Amygdala (tissue), 56 donors: ENCODE results near the gene PAIP2B.
"Not testable (repeated sequence)": the region's sequence is repeated elsewhere in the genome, so short reads cannot be mapped to it uniquely, and the experiment has no call there.

Experiments
- DNase-seq, 56 donors: peaks; one replicate each; lab custom pipeline; 2025; lab: John Stamatoyannopoulos, UW

The PAIP2B gene

DNA sequence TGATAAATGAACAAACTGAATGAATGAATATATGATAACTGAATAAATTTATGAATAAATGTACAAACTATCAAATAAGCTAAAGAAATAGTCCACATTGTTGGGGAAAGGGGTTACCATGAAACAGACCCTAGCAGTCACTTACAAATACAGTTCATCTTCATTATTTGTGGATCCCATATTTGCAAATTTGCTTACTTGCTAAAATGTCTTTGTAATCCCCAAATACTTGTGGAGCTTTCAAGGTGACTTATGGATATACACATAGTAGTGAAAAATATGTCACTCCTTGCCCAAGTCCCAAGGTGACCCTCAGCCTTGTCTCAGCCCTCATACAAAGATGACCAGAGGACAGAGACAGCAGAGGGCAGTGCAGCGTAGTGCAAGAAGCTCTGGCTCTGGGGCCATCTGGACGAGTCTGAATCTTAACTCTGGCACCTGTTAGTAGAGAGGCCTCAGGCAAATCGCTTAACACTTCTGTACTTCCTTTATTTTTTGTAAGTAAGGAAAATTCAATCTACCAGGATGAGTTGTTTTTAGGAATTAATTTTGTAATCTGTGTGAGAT, 3.1 kb downstream of the PAIP2B start:
- peak in 53 of 56 donors; percentile 2 to 90 (median 50) for DNase-seq

DNA sequence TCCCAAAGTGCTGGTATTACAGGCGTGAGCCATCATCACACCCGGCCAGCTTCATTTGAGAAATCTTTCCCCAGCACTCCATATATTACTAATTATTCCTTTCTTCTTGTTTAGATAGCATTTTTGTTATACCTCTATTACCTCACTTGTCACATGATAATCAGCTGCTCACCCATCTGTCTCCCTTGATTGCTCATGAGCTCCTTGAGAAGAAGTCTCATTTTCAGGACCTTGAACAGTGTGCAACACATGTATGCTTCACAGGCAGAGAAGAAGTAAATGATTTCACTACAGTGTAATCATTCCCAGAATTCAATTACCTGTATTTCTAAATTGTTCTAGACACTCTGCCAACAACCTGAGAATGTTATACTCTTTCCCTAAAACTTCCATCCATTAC, 6.2 kb downstream of the PAIP2B start:
- no peak for DNase-seq

DNA sequence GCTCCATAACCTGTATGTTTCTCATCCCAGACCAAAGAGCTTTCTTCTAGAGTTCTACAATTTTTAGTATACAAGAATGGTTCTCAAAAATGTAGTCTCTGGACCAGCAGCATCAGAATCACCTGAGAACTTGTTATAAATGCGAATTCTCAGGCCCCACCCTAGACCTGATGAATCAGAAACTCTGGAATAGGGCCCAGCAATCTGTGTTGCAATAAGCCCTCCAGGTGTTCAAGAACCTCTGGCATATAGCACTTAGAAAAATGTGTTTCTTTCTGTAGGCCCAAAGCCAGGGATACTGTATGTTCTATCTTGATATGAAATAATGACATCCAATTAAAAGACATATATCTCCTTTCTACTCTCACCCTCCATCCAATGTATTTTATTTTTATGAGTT, 10.4 kb downstream of the PAIP2B start:
- DNase-seq = no peak

DNA sequence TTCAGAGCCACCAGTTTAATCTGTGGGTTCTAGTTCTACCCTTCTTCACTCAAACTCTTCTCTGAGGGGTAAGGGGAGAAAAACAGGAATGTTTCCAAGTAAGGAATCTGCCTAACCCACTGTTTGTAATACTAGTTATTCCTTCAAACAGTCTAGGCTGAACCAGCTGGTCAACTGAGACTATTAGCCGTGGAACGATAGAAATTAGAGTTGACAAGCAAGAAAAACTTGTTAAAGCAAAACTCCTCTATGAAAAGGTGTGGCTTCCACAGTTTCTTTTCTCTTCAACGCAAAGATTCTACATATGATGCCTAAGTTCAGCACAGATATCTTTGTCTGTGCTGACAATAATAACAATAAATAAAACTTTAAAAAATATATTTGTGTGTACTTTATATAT, 11.5 kb downstream of the PAIP2B start:
- DNase-seq = no peak

DNA sequence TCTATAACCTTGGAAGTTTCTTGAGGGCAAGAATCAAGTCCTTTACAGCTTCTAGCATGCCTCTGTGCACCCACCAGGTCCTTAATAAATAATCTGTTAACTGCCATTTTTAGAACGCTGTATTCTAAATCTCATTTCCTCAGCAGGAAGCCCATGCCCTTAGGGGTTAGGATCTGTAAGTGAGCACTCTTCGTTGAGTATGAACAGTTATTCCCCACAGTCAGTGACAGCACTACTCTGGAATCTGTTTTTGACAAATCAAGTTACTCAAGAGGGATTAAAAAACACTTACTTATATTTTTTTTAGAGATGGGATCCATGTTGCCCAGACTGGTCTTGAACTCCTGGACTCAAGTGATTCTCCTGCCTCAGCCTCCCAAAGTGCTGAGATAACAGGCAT, 14.6 kb downstream of the PAIP2B start:
- DNase-seq = no peak

DNA sequence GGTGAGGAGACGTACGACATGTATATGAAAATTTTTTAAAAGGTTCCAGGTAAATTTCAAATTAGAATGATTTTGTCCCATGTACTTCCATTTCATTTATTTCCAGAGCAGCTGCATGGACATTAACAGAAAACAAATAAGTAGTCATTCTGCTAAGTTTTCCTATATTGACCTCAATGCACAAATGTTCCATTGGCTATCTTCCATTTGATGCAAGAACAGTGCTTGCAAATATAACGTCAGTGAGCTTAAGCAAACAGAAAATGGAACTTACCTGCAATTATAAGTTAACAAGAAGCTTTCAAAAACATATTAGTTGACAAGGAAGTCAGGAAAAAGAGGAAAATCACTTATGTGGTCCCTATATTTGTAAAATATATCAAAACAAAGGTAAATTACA, 16.6 kb downstream of the PAIP2B start:
- no peak for DNase-seq

DNA sequence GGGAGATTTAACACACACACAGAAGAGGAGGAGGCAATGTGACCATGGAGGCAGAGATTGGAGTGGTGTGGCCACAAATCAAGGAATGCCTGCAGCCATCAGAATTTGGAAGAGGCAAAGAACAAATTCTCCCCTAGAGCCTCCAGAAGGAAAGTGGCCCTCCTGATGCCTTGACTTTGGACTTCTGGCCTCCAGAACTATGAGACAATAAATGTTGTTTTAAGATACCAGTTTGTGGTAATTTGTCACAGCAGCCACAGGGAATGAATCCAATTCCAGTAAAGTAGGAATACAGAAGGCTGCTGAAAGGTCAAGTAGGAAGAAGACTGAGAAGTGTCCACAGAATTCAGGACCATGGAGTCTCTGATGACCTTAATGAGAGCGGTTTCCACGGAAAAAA, 18.1 kb downstream of the PAIP2B start:
- DNase-seq = no peak

DNA sequence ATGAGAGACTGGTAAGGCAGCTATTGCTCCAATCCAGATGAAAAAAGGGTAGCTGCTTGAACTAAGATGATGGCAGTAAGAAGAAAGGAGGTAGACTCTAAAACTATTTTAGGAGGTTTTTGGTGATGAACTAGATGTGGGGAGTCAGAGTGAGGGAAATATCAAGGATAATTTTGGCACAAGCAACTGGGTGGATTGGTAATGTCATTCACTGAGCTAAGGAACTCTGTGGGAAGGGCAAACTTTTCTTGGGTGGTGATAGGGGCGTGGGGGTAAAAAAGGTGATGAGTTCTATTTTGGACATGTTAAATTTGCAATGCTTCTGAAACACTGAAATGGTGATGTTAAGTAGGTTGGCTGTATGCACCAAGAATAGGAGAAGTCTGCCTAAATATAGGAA, 19.3 kb downstream of the PAIP2B start:
- no peak for DNase-seq

DNA sequence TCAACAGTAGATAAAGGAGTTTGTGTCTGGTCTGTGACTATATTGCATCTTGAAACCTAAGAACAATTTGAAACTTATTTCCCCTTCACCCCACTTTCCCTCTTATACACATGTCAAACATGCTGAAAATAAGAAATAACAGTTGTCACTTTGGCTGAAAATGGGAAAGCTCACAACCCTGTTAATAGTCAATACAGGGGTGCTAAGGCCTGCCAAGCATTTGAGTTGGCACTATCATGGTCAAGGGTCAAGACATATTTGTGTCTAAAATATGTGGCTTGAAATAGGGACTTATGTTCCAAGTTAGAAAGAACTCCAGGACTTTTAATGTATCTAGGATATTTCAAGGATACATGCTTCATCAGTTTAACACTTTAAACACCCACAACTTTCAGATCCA, 20.6 kb downstream of the PAIP2B start:
- no peak for DNase-seq

DNA sequence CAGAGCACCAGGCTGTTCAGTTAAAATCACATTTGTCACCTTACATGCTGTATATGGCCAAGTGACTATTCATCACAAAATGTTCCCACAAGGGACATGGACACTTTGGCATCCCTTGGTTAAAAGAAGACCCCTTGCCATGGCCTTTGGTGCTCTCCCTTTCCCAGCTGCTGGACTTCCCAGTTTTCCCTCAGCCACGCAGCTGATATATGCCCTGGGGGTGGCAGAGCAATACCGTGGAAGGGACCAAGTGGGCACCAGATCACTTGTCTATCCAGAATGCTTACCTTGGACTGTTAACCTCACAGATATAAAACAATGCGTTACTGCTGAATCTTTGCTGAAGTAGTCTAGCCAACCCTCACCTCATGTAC, 35.3 kb downstream of the PAIP2B start:
- no peak for DNase-seq

DNA sequence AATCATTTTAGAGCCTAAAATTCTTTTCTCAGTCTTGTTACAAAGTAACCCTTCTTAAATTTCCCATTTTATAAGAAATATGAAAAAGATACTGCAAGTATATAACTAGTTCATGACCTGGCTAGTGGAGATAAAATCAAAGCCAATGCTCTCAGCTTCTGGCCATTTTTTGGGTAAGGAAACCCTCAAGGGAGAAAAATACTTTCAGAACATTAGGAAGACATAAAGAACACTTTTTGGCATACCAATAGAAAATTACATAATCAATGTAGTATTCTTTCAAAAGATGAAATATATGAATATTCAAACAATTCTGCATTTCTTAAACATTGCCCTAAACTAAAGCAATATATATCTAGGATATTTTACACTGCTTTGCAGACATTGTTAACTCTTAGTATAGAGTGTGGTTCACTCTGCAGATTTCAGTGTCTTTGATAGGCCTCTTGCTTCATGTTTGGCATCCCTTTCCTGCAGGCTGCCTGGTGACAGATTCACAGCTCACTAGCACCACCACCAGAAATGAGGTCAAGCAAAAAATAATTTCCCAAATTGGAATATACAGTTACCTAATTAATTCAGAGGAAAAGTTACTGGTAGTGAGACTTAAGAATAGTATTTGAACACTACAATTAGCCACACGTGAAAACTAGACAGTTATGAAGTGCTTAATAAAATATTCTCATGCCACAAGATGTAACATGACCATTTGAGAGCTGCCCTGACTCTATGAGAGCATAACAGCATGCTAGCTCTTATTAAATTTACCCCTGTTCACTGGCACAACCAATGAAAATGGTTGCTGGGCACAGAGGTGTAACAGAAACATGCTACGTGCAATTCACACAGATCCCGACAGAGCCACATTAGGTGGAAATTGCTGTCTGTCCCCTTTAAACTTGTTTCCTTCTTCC, 36.0 kb downstream of the PAIP2B start:
- DNase-seq = peak in 10 of 56 donors; percentile 3 to 27 (median 7)

DNA sequence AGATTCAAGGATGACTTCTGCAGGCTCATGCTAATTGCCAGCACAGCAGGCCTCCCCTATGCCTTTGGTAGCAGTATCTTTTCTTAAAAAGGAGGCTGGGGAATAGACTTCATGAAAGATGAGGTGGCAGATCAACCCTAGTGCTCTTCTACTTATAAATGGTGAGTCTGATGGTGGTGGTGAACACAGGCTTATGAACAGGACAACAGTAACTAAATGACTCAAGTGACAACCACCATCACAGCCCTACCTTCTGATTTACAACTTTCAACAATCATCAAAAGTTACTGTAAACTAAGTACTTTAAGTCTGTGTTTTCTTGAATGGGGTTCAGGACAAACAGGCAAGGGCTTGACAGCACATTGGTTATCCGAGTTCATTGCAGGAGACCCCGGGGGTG, 39.3 kb downstream of the PAIP2B start:
- DNase-seq = no peak

DNA sequence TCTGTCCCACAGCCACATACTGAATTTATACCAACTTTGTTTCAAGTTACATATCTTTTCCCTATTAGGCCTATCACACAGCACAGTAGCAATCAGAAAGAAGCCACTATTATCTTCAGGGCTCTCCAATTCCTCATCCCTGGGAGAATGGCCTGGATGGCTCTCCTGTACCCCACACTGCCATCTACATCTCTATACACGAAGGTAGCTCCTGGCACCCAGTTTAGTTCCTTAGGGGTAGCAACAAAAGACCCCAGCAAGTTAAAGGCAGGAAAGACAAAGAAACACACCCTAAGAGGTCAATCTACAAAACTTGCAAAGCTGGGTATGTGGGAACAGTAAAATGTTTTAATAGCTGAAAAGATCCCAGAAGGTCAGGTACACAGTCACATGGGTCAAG, 39.9 kb downstream of the PAIP2B start:
- no peak for DNase-seq

DNA sequence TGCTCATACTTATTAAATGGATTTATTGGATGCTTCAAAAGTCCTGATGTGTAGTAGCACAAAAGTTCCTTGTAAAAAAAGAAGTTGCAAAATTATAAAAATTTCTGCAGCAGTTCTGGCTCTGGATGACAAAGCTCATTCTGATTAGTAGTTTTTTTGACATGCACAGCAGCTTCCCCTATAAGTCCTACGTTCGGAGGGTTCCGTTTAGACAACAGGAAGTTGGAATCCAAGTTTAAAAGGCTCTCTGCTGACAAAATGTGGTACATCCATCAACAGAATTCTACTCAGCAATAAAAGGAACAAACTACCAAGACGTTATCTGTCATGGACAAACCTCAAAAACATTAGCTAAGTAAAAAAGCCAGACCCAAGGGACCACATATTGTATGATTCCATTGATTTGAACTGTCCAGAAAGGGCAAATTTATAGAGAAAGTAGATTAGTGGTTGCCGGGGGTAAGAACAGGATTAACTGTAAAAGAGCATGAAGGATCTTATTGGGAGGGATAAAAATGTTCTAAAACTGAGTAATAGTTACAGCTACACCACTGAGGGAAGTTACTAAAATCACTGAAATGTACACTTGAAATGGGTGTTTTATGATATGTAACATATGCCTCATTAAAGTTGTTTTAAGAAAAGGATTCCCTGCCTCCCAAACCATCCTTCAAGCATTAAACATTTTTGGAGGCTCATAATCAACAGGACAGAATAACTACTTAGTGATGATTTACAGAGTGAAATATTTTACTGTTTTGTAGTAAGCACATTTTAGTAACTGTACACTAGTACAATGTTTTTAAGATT, 43.4 kb downstream of the PAIP2B start:
- DNase-seq = not testable (repeated sequence)

DNA sequence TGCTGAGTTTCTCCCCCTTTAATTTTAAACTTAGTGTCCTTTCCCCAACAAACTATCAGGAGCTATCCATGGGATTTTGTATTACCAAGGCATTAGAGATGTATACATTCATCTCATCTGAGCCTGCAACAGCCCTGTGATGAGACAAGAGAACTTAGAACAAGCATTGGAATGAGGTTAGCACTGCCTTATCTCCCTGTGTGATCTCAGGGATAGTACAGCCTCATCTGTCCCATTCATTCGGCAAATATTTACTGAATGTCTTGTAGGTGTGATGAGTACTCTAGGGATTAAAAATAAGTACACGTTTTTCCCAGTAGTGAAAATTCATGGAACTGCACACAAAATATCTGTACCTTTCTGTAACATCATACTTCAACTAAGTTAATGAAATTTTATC, 45.6 kb downstream of the PAIP2B start:
- no peak for DNase-seq

DNA sequence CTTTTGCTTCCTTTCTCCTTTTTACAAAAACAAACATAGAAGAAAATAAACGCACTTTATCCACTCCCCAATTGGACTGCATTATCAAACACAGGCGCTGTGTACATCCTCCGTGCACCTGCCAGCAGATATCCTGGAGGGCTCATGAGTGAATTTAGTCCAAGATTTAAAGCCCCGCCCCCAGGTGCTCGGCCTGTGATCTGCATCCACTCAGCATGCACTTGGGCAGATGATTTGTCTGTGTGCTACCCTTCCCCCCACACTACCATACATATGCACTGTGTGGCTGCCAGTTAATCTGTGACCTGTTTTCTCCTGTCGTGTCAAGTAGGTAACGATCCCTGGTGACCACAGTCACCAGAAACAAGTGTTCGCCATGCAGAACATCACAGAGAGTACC, 48.1 kb downstream of the PAIP2B start:
- DNase-seq = not testable (repeated sequence)

DNA sequence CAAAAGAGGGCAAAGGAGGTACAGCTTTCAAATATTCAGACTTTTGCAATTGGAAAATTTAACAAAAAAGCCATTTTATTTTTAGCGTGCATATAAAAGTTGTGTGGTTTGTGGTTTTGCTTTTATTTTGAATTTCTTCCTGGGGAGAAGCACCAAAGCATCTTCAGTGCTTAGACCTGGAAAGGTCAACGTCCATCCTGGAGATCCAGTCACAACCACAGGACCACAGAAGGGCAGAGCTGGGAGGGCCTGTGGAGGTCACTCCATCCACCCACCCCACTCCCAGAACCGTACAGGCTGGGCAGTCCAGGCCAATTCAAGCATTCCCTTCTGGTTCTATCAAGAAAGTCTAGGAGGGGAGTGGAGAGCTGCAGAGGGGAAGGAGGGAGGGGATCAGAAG, 52.7 kb downstream of the PAIP2B start:
- DNase-seq = no peak

DNA sequence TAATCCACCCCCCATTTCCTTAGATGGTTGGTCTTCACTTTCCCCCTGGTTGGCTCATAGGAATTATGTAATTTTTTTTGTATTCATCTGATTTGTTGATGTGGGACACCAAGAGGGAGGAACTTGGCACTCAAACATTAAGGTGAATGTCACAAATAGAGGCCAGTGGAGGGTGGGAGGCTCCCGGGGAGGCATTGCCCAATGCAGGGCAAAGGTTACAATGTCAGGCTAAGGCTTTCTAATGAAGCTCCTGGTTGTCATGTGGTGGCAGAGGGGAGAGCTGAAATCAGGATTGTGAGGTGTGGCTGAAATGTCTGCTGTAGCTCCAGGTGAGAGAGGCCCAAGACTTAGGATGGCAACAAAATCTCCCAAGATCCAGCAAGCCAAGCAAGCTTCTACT, 53.8 kb downstream of the PAIP2B start:
- no peak for DNase-seq

DNA sequence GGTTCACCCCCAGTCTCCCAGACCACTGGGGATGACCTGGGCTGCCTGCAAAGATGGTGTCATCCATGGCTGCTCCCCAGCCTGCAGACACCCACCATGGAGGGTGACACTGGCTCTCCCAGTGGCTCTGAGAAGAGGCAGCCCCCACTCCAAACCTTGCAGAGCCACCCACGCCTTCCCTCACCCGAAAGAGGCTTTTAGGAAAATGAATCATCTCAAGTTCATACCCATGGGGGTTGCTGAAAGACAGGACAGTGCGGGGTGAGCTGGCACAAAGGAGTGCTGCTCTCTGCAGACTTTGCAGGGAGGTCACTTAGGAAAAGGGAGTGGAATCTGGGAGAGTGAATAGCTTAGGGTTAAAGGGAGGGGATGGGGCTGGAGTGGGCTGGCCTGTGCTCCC, 60.1 kb downstream of the PAIP2B start:
- no peak for DNase-seq

DNA sequence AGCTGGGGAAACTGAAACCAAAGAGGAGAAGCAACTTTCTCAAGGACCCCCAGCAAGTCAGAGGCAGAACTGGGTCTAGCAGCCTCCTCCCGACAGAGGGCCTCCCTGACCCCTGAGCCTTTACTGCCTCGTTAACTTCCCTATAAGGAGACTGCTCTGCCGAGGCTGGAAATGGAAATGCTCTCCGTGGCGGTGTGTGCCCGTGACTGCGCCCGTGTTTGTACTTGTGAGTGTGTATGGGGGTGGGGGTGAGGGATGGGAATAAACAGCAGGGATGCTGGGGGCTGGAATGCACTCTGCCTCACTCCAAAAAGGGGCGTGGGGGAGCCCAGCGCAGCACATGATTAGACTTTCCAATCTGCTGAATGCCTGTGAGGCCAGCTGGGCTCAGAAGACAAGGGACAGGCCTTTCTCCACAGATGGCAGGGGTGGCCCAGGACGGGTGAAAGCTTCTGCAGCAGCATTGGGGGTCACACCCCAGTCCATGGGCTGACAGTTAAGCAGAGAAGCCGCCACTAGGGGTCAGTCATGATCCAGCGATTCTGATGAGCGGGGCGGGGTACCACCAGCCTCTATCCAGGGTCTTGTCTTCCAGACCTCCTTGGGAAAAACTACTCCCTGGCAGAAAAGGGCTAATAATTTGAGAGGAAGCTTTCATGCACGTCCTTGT, 69.6 kb downstream of the PAIP2B start:
- peak in 33 of 56 donors; percentile 3 to 76 (median 33) for DNase-seq

DNA sequence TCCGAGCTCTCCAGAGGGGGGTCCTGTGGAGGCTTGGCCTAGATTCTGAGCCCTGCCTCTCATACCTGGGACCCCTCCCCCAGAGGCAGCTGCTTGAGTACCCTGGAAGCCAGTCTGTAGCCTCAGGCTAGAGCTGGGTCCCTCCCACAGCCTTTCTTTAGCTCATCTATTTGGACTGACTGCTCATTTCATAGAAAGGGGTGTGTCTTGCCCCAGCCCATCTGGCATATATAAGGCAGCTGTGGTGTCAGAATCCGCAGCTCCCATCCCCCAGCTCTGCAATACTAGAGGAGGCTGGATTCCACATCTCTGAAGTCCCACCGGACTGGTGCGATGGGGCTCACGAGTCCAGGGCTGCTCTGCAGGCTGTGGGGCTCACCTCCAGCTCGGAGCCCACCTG, 70.3 kb downstream of the PAIP2B start:
- no peak for DNase-seq
